ENCODE results near the gene ANTXRL.
"Not testable (repeated sequence)": the region's sequence is repeated elsewhere in the genome, so short reads cannot be mapped to it uniquely, and the experiment has no call there.

ANTXRL gene

GRCh38 chr10:46286991-46287693 lies at the start of gene ANTXRL:
TSS of gene ANTXRL (plus strand) at chr10:46286997. CDS start at chr10:46287263, 266 bp downstream.
- no peak for DNase-seq

DNA sequence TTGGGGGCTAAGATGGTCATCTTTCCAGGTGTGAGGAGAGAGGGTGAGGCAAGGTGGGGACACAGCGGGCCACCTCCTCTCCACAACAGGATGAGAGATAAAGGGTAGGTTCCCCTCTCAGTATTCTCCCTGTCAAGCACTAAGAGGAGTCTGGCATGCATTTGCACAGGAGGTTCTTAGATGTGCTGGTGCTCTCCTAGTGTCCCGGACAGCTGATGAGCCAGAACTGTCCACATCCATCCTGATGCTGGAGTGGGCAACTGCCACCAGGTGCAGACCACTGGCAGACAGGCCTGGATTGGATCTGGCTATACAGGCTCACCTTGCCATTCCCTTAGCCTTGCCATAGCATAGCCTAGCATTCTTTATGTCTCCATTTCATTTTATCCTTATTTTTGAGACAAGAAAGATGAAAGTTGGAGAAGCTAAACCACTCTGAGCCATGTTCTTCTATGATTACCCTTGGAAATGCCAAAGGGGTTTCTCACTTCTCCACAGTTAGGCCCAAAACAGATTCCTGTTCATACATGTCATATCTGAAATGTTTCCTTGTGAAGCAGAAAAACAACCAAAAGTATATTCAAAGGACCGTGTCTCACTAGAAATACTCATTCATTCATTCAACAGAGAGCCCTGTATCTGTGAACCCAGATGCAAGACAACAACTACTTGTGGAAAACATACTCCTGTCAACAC lies 48.8 kb upstream of the ANTXRL start:
- no peak for DNase-seq

GRCh38 chr10:46239247-46239646 lies 47.5 kb upstream of the ANTXRL start:
- no peak for DNase-seq

DNA sequence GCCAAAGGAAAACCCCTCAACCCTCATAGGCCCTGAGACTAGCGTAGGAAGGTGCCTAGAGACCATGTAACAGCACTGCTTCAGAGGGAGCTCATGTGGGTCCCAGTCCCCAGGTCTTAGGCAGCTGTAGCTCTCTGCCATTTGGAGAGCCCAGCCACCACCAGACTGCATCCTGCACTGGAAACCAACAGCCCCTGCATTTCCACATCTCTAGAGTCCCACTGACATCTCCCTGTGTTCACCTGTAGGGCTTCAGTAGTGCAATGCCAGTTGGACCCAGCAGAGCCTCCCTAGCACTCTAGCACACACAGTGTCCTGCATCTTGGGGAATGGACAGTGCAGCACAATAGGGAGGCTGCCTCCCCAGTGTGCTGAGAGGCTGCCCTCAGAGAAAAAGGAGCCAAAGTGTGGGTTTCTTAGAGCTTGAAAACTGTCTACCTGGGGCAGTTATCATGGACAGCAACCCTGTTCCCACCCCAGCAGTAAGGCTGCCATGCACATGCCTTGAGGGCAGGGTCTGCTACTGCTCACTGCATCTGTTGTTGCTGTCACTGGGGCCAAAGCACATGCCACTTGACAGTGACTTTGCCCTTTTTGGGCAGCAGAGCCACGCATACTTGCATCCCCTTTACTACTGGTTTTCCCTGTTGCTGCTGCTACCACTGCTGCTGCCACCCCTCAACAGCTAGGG lies 46.7 kb upstream of the ANTXRL start:
- DNase-seq, result no peak

- DNase-seq, result no peak
Observed at GRCh38 chr10:46240684-46241565, 45.9 kb upstream of the ANTXRL start.

- no peak for DNase-seq
Observed at GRCh38 chr10:46245381-46245900, 41.4 kb upstream of the ANTXRL start.

DNA sequence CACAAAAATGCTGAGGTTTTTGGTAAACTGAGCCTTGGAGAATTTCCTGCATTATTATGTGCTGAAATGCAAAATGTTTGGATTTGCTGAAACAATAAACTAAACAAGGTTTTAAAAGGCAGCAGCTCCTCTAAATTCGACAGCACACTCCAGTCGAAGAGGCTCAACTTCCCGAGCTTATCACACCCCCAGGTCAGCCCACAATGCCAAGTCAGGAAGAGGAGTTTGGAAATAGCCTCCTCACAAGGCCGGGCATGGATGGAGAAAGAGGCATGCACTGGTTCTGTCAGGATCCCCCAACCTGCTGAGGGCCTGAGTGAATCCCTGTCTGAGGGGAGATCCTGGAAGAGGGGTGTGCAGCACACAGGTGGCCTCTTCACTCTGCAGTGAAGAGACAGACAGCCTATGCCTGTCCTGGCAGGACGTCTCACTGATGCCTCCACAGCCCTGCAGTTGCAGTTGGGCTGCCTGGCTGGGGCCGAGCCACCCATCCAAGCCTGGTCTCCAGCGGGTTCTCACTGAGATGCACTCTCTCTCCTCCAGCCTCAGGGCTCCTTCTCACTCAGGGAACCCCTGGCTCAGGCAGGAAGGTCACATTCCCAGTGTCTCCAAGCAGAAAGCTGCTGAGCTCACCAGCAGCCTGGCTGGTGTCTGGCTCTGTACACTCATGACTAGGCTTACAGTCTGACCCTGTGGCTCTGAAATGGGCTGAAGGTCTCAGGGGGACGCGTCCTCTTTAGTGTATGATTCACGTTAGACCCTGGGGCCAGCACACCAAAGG lies 40.2 kb upstream of the ANTXRL start:
- not testable (repeated sequence) for DNase-seq

DNA sequence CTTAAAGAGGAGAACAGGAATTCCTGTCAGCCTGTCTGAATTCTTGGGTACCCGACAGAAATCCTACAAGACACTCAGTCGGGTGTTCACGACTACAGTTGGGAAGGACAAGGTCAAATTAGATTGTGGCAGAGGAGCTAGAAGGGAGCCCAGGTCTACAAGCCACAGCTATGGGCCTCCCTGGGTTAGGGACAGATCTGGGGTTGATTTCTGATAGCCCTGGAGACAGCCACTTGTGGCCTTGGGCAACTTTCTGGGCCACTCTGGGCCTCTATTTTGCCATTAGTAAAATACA lies 39.7 kb upstream of the ANTXRL start:
- no peak for DNase-seq

DNA sequence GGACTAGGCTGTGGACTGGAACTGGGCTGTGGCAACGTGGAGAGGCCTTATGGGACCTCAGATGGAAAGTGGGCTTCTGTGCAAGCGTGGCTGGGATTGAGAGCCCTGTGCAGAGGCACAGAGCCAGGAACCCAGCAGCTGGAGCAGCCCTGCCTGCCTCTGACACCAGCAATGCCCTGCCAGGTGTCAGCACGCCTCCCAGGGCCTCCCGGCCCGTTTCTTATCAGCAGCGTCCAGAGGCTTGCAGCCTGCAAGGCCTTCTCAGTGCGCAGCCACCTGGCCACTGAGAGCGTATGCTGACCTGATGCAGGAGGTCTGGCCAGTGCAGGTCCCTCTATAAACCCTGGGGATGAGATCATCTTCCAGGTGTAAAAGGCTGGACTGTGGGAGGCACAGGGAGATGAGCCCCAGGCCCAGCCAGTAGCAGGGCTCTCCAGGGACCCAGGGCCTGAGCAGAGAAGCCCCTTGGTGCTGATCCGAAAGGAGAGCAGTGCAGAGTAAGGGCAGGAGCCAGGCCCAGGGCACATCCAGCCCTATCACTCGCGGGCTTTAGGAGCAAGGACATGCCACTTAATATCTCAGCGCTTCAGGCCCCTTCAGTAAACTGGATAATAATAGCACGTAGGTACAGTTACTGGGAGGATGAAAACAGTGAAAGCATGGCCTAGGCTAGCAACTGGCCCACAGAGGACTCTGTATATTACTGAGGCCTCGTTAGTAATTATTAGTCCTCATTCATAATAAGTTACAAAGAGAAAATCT lies 38.8 kb upstream of the ANTXRL start:
- DNase-seq, result no peak

- DNase-seq, result no peak
Observed at GRCh38 chr10:46248651-46249146, 38.1 kb upstream of the ANTXRL start.

GRCh38 chr10:46249617-46250344 lies 37.0 kb upstream of the ANTXRL start:
- not testable (repeated sequence) for DNase-seq

DNA sequence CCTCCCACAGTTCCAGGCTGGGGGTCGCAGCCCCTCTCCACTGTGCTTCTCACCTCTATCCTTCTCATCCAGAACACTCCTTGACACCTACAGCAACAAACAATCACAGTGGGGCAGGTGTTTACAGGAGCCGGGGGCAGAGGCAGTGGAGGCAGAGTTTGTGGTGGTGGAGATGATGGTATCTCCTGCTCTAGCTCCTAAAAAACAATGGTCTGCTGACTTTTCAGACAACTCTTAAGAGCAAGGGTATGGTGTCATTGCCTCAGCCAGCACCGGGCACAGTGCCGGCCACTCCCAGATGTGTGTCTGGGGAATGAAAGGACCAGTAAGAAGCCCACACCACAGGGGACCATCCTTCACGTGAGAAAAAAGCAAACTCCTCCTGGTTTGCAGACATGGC lies 36.3 kb upstream of the ANTXRL start:
- DNase-seq, result no peak

- no peak for DNase-seq
Observed at GRCh38 chr10:46250898-46251856, 35.6 kb upstream of the ANTXRL start.

GRCh38 chr10:46251857-46252847 lies 34.6 kb upstream of the ANTXRL start:
- DNase-seq, result no peak

- DNase-seq, result no peak
Observed at GRCh38 chr10:46253076-46254006, 33.5 kb upstream of the ANTXRL start.

- no peak for DNase-seq
Observed at GRCh38 chr10:46254007-46254383, 32.8 kb upstream of the ANTXRL start.

DNA sequence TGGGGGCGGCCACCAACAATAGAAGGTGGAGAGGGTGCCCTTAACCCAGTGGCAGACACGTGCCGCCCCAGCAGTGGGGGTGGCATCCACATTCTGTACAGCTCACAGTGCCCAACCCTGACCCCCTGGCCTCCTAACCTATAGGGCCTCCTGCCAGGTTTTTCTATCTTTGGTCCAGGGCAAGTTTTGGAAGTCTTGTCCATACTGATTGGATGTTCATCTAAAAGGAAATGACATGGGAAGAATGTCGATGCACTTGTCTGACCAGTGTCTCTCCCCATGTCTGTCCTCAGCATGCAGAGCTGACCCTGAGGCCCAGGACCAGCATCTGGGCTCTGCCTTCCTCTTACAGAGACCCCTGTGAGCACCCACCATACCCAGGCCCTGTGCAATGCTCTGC lies 32.3 kb upstream of the ANTXRL start:
- no peak for DNase-seq

All from NCI-H2029 (cell line).